Endothelial cell of umbilical vein (primary cell): ENCODE data around the gene SETBP1. TPM values are rescaled to one million over a fixed set of nuclear protein-coding genes. Genes with fewer than 3 reads are reported as not detected.

Source experiments
- BruUV-seq: library from RNA; stranded (reverse); fragments of 400-500 nt; replicated peaks from 2 replicates; lab custom pipeline; 2021; lab: Mats Ljungman, UMichigan
- CTCF ChIA-PET: fragments of 300-600, 350-600 bp; sonication (Branson Sonifier 250); formaldehyde crosslinking; loops from one replicate; lab custom pipeline; 2021; ENCODE audit warnings: antibody characterized with exemption, inconsistent platforms; lab: Charles Lee
- POLR2A ChIA-PET: fragments of 300-600, 350-600 bp; sonication (Branson Sonifier 250); formaldehyde crosslinking; loops from one replicate; lab custom pipeline; 2021; ENCODE audit warnings: antibody characterized with exemption, inconsistent platforms; lab: Charles Lee
- DNase-seq: peaks from one replicate; pipeline ENCODE4 v3.0.0-alpha.2; 2011; ENCODE audit warnings: low read depth, low spot score
- FAIRE-seq: peaks from 2 replicates; lab custom pipeline; 2011; peaks lifted over from hg19 to GRCh38; lab: Jason Lieb, UNC
- H2AFZ ChIP-seq: 2 replicates; pipeline ENCODE4 v1.6.0; 2012; ENCODE audit warnings: low read depth, low read length, control low read depth, inconsistent platforms
- H3K27ac ChIP-seq: 2 replicates; pipeline ENCODE4 v1.5.1; 2011; ENCODE audit warnings: low read depth, mild to moderate bottlenecking, control low read depth, low read length, moderate library complexity; ENCODE audit not compliant: insufficient read depth
- H3K27me3 ChIP-seq, 2 experiments: 2 replicates each; pipeline versions ENCODE4 v1.6.0 to v1.6.1; 2011; ENCODE audit warnings: low read length in 2 of 2, mixed read lengths in 1 of 2; ENCODE audit not compliant: control insufficient read depth in 2 of 2, insufficient read depth in 2 of 2
- H3K36me3 ChIP-seq, 2 experiments: 2 replicates in 1 of 2; 3 replicates in 1 of 2; pipeline ENCODE4 v1.5.1; 2011; ENCODE audit warnings: low read length in 2 of 2, mild to moderate bottlenecking in 1 of 2, moderate library complexity in 1 of 2; ENCODE audit not compliant: control insufficient read depth in 2 of 2, insufficient read depth in 2 of 2; ENCODE audit errors: extremely low read depth in 1 of 2
- H3K4me1 ChIP-seq: 3 replicates; pipeline ENCODE4 v1.5.1; 2011; ENCODE audit warnings: mild to moderate bottlenecking, low read length; ENCODE audit not compliant: control insufficient read depth, insufficient read depth; ENCODE audit errors: extremely low read depth
- H3K4me2 ChIP-seq: 2 replicates; pipeline ENCODE4 v1.6.1; 2011; ENCODE audit warnings: low read length, control low read depth, mixed read lengths; ENCODE audit not compliant: insufficient read depth
- H3K4me3 ChIP-seq, 3 experiments: fragments of 200-600 bp in 1 of 3; sonication (generic), shearing (Covaris generic) in 1 of 3; replicated peaks in 1 of 3; 2 replicates each; pipeline ENCODE4 v1.5.1; 2011 to 2016; ENCODE audit warnings: control low read depth in 3 of 3, low read length in 3 of 3, mild to moderate bottlenecking in 2 of 3, inconsistent platforms in 1 of 3, low read depth in 1 of 3, moderate library complexity in 1 of 3; ENCODE audit not compliant: insufficient read depth in 1 of 3
- H3K79me2 ChIP-seq: 2 replicates; pipeline ENCODE4 v1.6.0; 2012; ENCODE audit warnings: low read length, inconsistent platforms; ENCODE audit not compliant: control insufficient read depth, insufficient read depth
- H3K9ac ChIP-seq: replicated peaks from 2 replicates; pipeline ENCODE3; 2011; ENCODE audit warnings: low read length, control low read depth; ENCODE audit not compliant: insufficient read depth; ENCODE audit errors: extremely low read depth
- H3K9me1 ChIP-seq: replicated peaks from 3 replicates; pipeline ENCODE4 v1.6.0; 2011; ENCODE audit warnings: mild to moderate bottlenecking, low read length; ENCODE audit not compliant: control insufficient read depth, insufficient read depth; ENCODE audit errors: extremely low read depth
- H3K9me3 ChIP-seq: replicated peaks from 2 replicates; pipeline ENCODE4 v1.5.1; 2012; ENCODE audit warnings: low read length, inconsistent platforms; ENCODE audit not compliant: control insufficient read depth, insufficient read depth
- H4K20me1 ChIP-seq: replicated peaks from 2 replicates; pipeline ENCODE3; 2011; ENCODE audit warnings: mild to moderate bottlenecking, low read length; ENCODE audit not compliant: control insufficient read depth, insufficient read depth; ENCODE audit errors: extremely low read depth
- CTCF ChIP-seq, 2 donors: IDR thresholded peaks; 1 replicate in 1 of 2; 2 replicates in 1 of 2; pipeline ENCODE4 v1.5.1; 2011; ENCODE audit warnings: low read length in 2 of 2, mild to moderate bottlenecking in 2 of 2, moderate library complexity in 2 of 2, control low read depth in 1 of 2, inconsistent platforms in 1 of 2, low read depth in 1 of 2; ENCODE audit not compliant: insufficient read depth in 1 of 2; ENCODE audit errors: extremely low read depth in 1 of 2
- EZH2 ChIP-seq: IDR thresholded peaks from 2 replicates; pipeline ENCODE4 v1.6.1; 2012; ENCODE audit warnings: borderline replicate concordance, low read depth, mild to moderate bottlenecking, moderate library complexity, low read length, inconsistent platforms; ENCODE audit not compliant: severe bottlenecking
- FOS ChIP-seq: IDR thresholded peaks from 2 replicates; pipeline ENCODE4 v1.6.1; 2011; ENCODE audit warnings: mild to moderate bottlenecking, low read length, moderate library complexity, borderline replicate concordance; ENCODE audit not compliant: insufficient read depth
- GATA2 ChIP-seq: IDR thresholded peaks from 2 replicates; pipeline ENCODE4 v1.7.0; 2011; ENCODE audit warnings: low read depth, mild to moderate bottlenecking, moderate library complexity, mixed read lengths, low read length; ENCODE audit not compliant: insufficient read length, insufficient read depth
- JUN ChIP-seq: IDR thresholded peaks from 2 replicates; pipeline ENCODE4 v1.6.1; 2011; ENCODE audit warnings: borderline replicate concordance, low read depth; ENCODE audit not compliant: insufficient read length, insufficient read depth
- MAX ChIP-seq: IDR thresholded peaks from 2 replicates; pipeline ENCODE4 v1.6.1; 2011; ENCODE audit not compliant: insufficient read depth, insufficient read length
- MYC ChIP-seq: IDR thresholded peaks from one replicate; pipeline ENCODE4 v1.6.1; 2011; ENCODE audit warnings: mild to moderate bottlenecking, low read depth, low read length
- POLR2A ChIP-seq: IDR thresholded peaks from 2 replicates; pipeline ENCODE4 v1.6.1; 2012; ENCODE audit warnings: low read depth, mild to moderate bottlenecking, control low read depth, low read length
- dilution Hi-C: fragments of 300-500 bp; cut with MboI; formaldehyde crosslinking; loops from one replicate; pipeline ENCODE4 v1.15.0; 2019; ENCODE audit warnings: low sequenced_read_pairs; ENCODE audit not compliant: extremely low pct_ligation_motif_present
- intact Hi-C: fragments of 100-400 bp; cut with micrococcal nuclease; formaldehyde crosslinking; loops from one replicate; pipeline ENCODE4 v1.10.0; 2022
- polyA plus RNA-seq, 4 experiments: library from polyadenylated mRNA; depleted of rRNA in 3 of 4; stranded (reverse) in 3 of 4; unstranded in 1 of 4; fragments of >200 nt; gene quantifications; 2 replicates each; pipeline versions ENCODE4 v1.2.1 to v1.2.3, GENCODE V29; 2011 to 2012; ENCODE audit warnings: missing spikeins in 1 of 4
- total RNA-seq: library from RNA; stranded (reverse); gene quantifications from 2 replicates; pipeline ENCODE4 v1.2.3, GENCODE V29; 2021

Gene SETBP1
- total and polyA plus RNA-seq, 2 donors (not counting 3 experiments of a cell fraction or from before 2014, with no cell fraction given), result 0.76 to 3.1 TPM

- ChIA-PET POLR2A (no interaction called here), CTCF (no interaction called here)
- no peak overlapping the region for H3K9ac ChIP-seq
- intact Hi-C loops, result no loop called here
- no peaks in the 10 kb centered on the region for H4K20me1 ChIP-seq
- no peaks in the 10 kb centered on the region for H3K79me2 ChIP-seq
- no peak overlapping the region for H3K4me3 ChIP-seq
- no peak overlapping the region for H3K4me2 ChIP-seq
- H3K27me3 ChIP-seq, result no peaks in the 10 kb centered on the region
- BruUV-seq, result no TSS peak
- H2AFZ ChIP-seq, result no peak overlapping the region
- no peaks in the 10 kb centered on the region for H3K9me1 ChIP-seq
- no peaks in the 10 kb centered on the region for H3K9me3 ChIP-seq
- no peak overlapping the region for H3K27ac ChIP-seq
- no peak for FAIRE-seq
- no peak for DNase-seq
- H3K36me3 ChIP-seq, result no peaks in the 10 kb centered on the region
- H3K4me1 ChIP-seq, result no peaks in the 10 kb centered on the region
- dilution Hi-C loops, result no loop called here
- no peak for TF ChIP-seq MAX
- TF ChIP-seq MYC, result no peak
- no peak for TF ChIP-seq FOS
- no peak for TF ChIP-seq POLR2A
- no peak for TF ChIP-seq JUN
Measured at GRCh38 chr18:44813586-44813985, 132.9 kb downstream of the SETBP1 start.

GRCh38 chr18:44815108-44815507 is 134.4 kb downstream of the SETBP1 start:
- ChIA-PET POLR2A (no interaction called here), CTCF (no interaction called here)
- Histone ChIP-seq H3K4me2 (no peak overlapping the region), H4K20me1 (no peaks in the 10 kb centered on the region), H3K4me1 (no peaks in the 10 kb centered on the region), H3K9me1 (no peaks in the 10 kb centered on the region), H3K27ac (no peak overlapping the region), H3K9ac (no peak overlapping the region), H3K4me3 (no peak overlapping the region), H3K27me3 (no peaks in the 10 kb centered on the region), H3K9me3 (no peaks in the 10 kb centered on the region), H3K79me2 (no peaks in the 10 kb centered on the region), H2AFZ (no peak overlapping the region), H3K36me3 (no peaks in the 10 kb centered on the region)
- BruUV-seq, result no TSS peak
- DNase-seq, result no peak
- no peak for FAIRE-seq
- dilution Hi-C loops, result no loop called here
- TF ChIP-seq EZH2, result no peak
- TF ChIP-seq GATA2, result no peak
- no peak for TF ChIP-seq CTCF (IDR thresholded peaks at IDR 0.05; ENCODE audit: extremely low read depth in 1 of 2, insufficient read depth in 1 of 2, low read depth in 1 of 2, low read length in 2 of 2)
- intact Hi-C loops, result loop anchor here (5.0 kb wide), 1 partner anchor 667 kb away; no protein-coding TSS in a partner anchor
